ENCODE data around the gene KRTAP12-3. TPM values are rescaled to one million over a fixed set of nuclear protein-coding genes. Genes with fewer than 3 reads are reported as not detected.
A peak's percentile ranks its signal among the peaks of the same experiment; 100 is the strongest.

KRTAP12-3 gene
- total RNA-seq, 1 experiment from 2014 or later: not detected

GRCh38 chr21:44699502-44700001, 41.8 kb downstream of the KRTAP12-3 start:
- Mint-ChIP-seq H3K4me3 (no peak overlapping the region), H3K4me1 (peaks cover 90% of the 10 kb centered on the region), H3K36me3 (no peaks in the 10 kb centered on the region), H3K9me3 (no peaks in the 10 kb centered on the region), H3K27me3 (ENCODE audit: low read depth) (peaks cover 6% of the 10 kb centered on the region), H3K27ac (peak overlapping the region; percentile 85)
- ATAC-seq (no peak), DNase-seq (ENCODE audit: low spot score) (no peak)
- ChIA-PET POLR2A (no interaction called here), CTCF (interaction anchor here (0.7 to 1.5 kb wide), 6 partner anchors 11 to 195 kb away, joined by 3 to 9 read pairs (median 6); partner anchors contain the start of gene UBE2G2)
- no peak for TF ChIP-seq ZNF317 (CRISPR knock-in tag; IDR thresholded peaks at IDR 0.05; ENCODE audit: borderline replicate concordance, low read depth)
- no peak for TF ChIP-seq ZNF263 (CRISPR knock-in tag; IDR thresholded peaks at IDR 0.05; ENCODE audit: low read depth)
- TF ChIP-seq TCF7 (CRISPR knock-in tag; IDR thresholded peaks at IDR 0.05; ENCODE audit: low read depth): no peak
- no peak for TF ChIP-seq CREM (CRISPR knock-in tag; IDR thresholded peaks at IDR 0.05)
- no peak for TF ChIP-seq GRHL2 (CRISPR knock-in tag; IDR thresholded peaks at IDR 0.05; ENCODE audit: insufficient replicate concordance, severe bottlenecking)
- TF ChIP-seq FOXK1 (CRISPR knock-in tag; IDR thresholded peaks at IDR 0.05): no peak
- no peak for TF ChIP-seq IRF1 (CRISPR knock-in tag; IDR thresholded peaks at IDR 0.05)
- TF ChIP-seq MYBL2 (CRISPR knock-in tag; IDR thresholded peaks at IDR 0.05): no peak

- Mint-ChIP-seq H3K27me3 (ENCODE audit: low read depth) (peaks cover 6% of the 10 kb centered on the region), H3K9me3 (no peaks in the 10 kb centered on the region), H3K27ac (peak overlapping the region; percentile 85; the same call in 1 of the 2 replicates), H3K4me3 (no peak overlapping the region), H3K36me3 (no peaks in the 10 kb centered on the region), H3K4me1 (peaks cover 91% of the 10 kb centered on the region)
- ChIA-PET CTCF (interaction anchor here (1.2 to 2.6 kb wide), 6 partner anchors 10 to 194 kb away, joined by 3 to 10 read pairs (median 8); partner anchors contain the start of gene UBE2G2), POLR2A (no interaction called here)
- DNase-seq (ENCODE audit: low spot score): no peak
- TF ChIP-seq ESRRA (CRISPR knock-in tag; IDR thresholded peaks at IDR 0.05; ENCODE audit: borderline replicate concordance): no peak
- TF ChIP-seq NR2C2 (CRISPR knock-in tag; IDR thresholded peaks at IDR 0.05): no peak
- 0 out of 2 replicates have a peak, but pooled peaks have one; percentile 34 for TF ChIP-seq GABPB1 (CRISPR knock-in tag; IDR thresholded peaks at IDR 0.05)
- ATAC-seq: no peak
Measured at GRCh38 chr21:44700101-44701022, 42.6 kb downstream of the KRTAP12-3 start.

GRCh38 chr21:44701023-44701400, 43.3 kb downstream of the KRTAP12-3 start:
- Mint-ChIP-seq H3K27me3 (ENCODE audit: low read depth) (peaks cover 10% of the 10 kb centered on the region), H3K4me3 (no peak overlapping the region)
- DNase-seq (ENCODE audit: low spot score): no peak

GRCh38 chr21:44701541-44701940, 43.8 kb downstream of the KRTAP12-3 start:
- Mint-ChIP-seq H3K4me3 (peak overlapping the region; percentile 26; the same call in 1 of the 2 replicates), H3K36me3 (no peaks in the 10 kb centered on the region), H3K9me3 (no peaks in the 10 kb centered on the region), H3K4me1 (peaks cover 88% of the 10 kb centered on the region), H3K27ac (peak overlapping the region; percentile 80), H3K27me3 (ENCODE audit: low read depth) (peaks cover 15% of the 10 kb centered on the region)
- CTCF ChIA-PET: interaction anchor here (0.5 to 2.6 kb wide), 6 partner anchors 9 to 334 kb away, joined by 3 to 10 read pairs (median 3); no protein-coding TSS in a partner anchor
- POLR2A ChIA-PET: no interaction called here
- no peak for DNase-seq (ENCODE audit: low spot score)
- no peak for ATAC-seq
- TF ChIP-seq USF1 (CRISPR knock-in tag; IDR thresholded peaks at IDR 0.05): no peak
- TF ChIP-seq MLX (CRISPR knock-in tag; IDR thresholded peaks at IDR 0.05): no peak
- TF ChIP-seq IRF1 (CRISPR knock-in tag; IDR thresholded peaks at IDR 0.05): no peak
- no peak for TF ChIP-seq KAT7 (CRISPR knock-in tag; IDR thresholded peaks at IDR 0.05; ENCODE audit: borderline replicate concordance)
- TF ChIP-seq AR (CRISPR knock-in tag; IDR thresholded peaks at IDR 0.05): no peak
- no peak for TF ChIP-seq ZNF671 (CRISPR knock-in tag; IDR thresholded peaks at IDR 0.05)
- TF ChIP-seq ZNF232 (CRISPR knock-in tag; IDR thresholded peaks at IDR 0.05): no peak
- no peak for TF ChIP-seq TP53 (CRISPR knock-in tag; IDR thresholded peaks at IDR 0.05)
- TF ChIP-seq ZNF396 (CRISPR knock-in tag; IDR thresholded peaks at IDR 0.05; ENCODE audit: borderline replicate concordance): no peak
- TF ChIP-seq CREM (CRISPR knock-in tag; IDR thresholded peaks at IDR 0.05): no peak
- TF ChIP-seq SMAD4 (CRISPR knock-in tag; IDR thresholded peaks at IDR 0.05): no peak
- no peak for TF ChIP-seq FOXK1 (CRISPR knock-in tag; IDR thresholded peaks at IDR 0.05)

More at GRCh38 chr21:44701023-44701400, 43.3 kb downstream of the KRTAP12-3 start:
- POLR2A ChIA-PET: no interaction called here
- Mint-ChIP-seq H3K36me3 (no peaks in the 10 kb centered on the region), H3K4me1 (peaks cover 88% of the 10 kb centered on the region), H3K27ac (no peak overlapping the region), H3K9me3 (no peaks in the 10 kb centered on the region)
- no peak for TF ChIP-seq MAX (CRISPR knock-in tag; IDR thresholded peaks at IDR 0.05)
- CTCF ChIA-PET: interaction anchor here (0.9 to 2.6 kb wide), 4 partner anchors 18 to 191 kb away, joined by 3 to 10 read pairs (median 3); no protein-coding TSS in a partner anchor
- no peak for ATAC-seq

All from WTC11 (cell line).